GM12873 (cell line): Measurements from ENCODE around the gene ZDHHC1.

Source experiments
- CTCF ChIP-seq: IDR thresholded peaks from 2 replicates; pipeline ENCODE4 v1.5.1; 2012; ENCODE audit warnings: low read depth, mild to moderate bottlenecking, moderate library complexity, low read length, control low read depth; ENCODE audit not compliant: insufficient read depth; ENCODE audit errors: missing control alignments

Gene ZDHHC1

GRCh38 chr16:67446968-67447507 is 30.8 kb upstream of the ZDHHC1 start:
- TF ChIP-seq CTCF: no peak

- no peak for TF ChIP-seq CTCF
Measured at GRCh38 chr16:67445913-67446907, 29.9 kb upstream of the ZDHHC1 start.

- TF ChIP-seq CTCF: no peak
Measured at GRCh38 chr16:67445441-67445912, 29.2 kb upstream of the ZDHHC1 start.

- no peak for TF ChIP-seq CTCF
Measured at GRCh38 chr16:67445126-67445426, 28.8 kb upstream of the ZDHHC1 start.

GRCh38 chr16:67444259-67445125 is 28.2 kb upstream of the ZDHHC1 start:
- no peak for TF ChIP-seq CTCF

- TF ChIP-seq CTCF: no peak
Measured at GRCh38 chr16:67443265-67443664, 27.0 kb upstream of the ZDHHC1 start.
